HG02840 (cell line): ENCODE data around the gene HYAL3.

Experiments used
- ATAC-seq: cut with Tn5 transposase; IDR thresholded peaks from one replicate; pipeline ENCODE4 v1.9.1; 2021; ENCODE audit warnings: mild to moderate bottlenecking, moderate library complexity, moderate number of reproducible peaks; ENCODE audit not compliant: unreplicated experiment, low FRiP score

The HYAL3 gene

DNA sequence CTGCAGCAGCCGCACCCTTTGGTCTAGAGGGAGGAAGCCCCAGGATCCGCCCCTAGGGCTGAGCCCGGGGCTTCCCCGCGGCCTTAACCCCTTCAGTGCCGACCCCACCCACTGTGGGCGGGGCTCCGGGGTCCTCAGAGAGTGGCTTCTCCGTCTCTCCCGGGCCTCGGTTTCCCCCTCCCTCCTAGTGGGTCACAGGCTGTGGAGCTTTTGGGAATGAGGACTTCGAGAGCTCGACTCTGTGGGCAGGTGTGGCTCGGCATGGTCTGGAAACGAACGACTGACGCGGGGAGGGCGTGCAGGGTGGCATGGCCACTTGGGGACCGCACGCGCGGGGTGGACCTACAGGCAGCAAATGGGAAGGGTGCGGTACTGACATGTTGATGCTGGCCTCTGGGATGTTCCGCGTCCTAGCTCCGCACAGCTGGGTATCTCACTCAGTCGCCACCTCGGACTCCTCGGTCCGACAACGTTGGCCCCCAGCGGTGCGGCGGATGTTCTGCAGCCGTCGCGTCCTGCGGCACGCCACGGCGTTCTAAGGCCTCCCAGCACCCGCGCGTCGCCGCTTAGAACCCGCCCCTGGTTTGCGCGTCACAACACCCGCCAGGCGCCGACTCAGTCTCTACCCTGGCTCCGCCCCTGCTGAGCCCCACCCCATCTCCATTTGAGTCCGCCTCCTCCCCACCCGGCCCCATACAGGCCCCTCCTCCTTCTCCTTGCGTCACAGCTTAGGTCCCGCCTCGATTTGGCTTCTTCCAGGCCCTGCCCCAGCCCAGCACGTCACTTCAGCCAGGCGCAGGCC lies at the start of gene HYAL3, which contains the start of gene NAA80:
Gene HYAL3 (minus strand): TSS at position 570 of the 802 bp plus-strand sequence. CDS start 3,803 bp downstream, outside the sequence.
Gene NAA80 (minus strand): TSS at position 570 of the 802 bp plus-strand sequence. CDS start 1,942 bp downstream, outside the sequence.
- peak; percentile 85 for ATAC-seq

DNA sequence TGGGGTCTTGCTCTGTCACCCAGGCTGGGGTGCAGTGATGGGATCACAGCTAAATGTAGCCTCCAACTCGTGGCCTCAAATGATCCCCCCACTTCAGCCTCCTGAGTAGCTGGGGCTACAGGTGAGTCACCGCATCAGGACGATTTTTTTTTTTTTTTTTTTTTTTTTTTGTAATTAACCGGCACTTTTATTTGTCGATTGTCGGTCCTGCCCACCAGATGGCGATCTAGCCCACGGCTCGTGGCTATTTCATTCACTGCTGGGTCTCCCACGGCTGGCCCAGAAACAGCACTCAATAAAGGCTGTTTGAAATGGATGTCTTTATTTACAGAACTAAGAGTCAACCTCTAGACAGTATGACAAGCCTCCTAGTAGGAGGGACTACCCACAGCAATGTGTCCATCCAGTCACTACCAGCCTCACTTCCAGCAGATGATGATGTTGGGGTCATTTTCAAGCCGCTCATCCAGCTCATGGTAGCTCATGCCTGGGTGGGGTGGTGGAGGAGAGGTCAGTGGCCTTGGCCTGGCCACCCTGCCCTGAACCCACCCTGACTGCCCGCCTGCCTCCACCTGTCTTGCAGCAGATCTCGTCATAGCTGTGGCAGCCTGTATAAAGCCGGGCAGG lies 48.1 kb upstream of the HYAL3 start:
- ATAC-seq, result no peak

DNA sequence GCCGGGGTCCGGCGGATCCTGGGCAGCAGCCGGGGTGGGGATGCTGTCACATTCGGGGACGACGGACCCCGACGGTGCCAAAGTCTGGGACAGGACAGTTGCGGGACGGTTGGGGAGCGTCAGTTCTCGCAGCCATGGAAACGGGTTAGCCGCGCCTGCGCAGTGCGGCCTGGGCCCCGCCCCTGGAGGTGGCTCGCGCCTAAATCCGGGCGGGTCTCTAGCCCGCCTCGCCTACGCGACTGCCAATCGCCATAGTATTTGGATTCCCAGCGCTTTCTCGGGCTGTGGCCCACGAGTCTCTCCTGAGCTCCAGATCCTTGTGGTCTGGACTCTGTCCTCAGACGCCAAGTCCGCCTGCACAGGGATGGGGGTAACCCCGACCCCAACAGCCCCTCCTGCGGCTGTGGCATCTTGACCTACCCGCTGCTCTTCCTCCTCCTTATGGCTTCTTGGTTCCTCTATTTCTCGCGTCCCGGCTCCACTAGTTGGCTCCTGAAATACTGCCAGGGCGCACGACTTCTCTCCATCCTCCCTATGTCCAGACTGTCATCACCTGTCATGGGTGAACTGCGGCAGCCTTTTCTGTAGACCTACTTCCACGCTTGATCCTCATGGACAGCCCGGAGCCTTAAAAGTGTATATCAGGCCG lies 46.5 kb upstream of the HYAL3 start, which contains the start of gene ZMYND10:
Gene ZMYND10 (minus strand): TSS at position 147 of the 649 bp plus-strand sequence. CDS start 153 bp downstream, outside the sequence.
- ATAC-seq, result no peak

DNA sequence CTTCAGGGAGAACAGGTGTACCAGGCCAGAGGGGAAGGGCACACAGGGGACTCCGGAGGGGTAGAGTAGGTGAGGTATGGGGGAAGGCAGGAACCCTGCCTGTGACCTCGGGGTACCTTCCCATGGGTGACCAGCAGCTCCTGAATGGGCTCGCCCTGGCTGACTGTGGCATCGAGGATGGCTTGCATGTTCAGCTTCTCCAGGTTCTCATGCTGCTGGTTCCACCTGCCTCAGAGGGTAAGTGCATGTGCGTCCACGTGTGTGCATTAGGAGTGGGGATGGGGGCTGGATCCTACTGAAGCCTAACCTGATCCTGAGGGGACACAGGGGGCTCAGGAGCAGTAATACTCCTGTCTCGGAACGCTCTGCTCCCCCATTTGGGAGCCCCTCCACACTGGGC lies 45.8 kb upstream of the HYAL3 start:
- no peak for ATAC-seq

GRCh38 chr3:50342813-50343633 lies 43.8 kb upstream of the HYAL3 start:
- no peak for ATAC-seq

DNA sequence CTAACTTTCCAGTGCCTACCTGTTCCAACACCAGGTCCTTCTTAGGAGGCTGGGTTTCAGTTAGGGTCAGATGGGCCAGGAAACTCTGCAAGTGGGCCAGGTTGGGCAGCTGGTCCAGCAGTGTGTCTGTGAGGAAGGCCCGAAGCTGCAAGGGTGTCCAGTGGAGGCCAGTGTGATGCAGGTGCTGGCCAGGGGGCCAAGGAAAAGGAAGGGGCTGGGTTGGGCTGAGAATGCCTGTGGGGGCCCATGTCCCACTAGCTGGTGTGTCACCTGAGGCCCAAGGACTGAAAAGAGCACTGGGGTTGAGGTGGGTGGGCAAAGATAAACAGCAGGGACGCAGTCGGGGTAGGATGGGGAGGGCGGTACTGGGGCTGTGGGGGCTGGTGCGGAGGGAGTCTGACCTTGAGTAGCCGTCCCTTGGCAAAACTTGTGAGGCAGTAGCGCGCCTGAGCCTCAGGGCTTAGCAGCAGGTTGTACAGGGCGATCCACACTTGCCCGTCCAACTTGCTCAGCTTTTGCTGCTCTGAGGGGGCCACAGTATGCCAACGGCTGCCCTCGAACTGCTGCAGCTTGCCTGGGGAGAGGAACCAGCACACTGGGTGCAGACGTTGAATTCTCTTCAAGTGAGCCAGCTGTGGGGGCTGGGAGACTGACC lies 42.9 kb upstream of the HYAL3 start:
- ATAC-seq, result no peak

- ATAC-seq, result no peak
Measured at GRCh38 chr3:50341537-50341936, 42.3 kb upstream of the HYAL3 start.

GRCh38 chr3:50340448-50341329 lies 41.5 kb upstream of the HYAL3 start, which contains the start of gene RASSF1:
RASSF1 (minus strand) TSS chr3:50340836; CDS start chr3:50340805, 31 bp downstream.
- no peak for ATAC-seq

GRCh38 chr3:50340147-50340447 lies 40.9 kb upstream of the HYAL3 start:
- ATAC-seq, result no peak

DNA sequence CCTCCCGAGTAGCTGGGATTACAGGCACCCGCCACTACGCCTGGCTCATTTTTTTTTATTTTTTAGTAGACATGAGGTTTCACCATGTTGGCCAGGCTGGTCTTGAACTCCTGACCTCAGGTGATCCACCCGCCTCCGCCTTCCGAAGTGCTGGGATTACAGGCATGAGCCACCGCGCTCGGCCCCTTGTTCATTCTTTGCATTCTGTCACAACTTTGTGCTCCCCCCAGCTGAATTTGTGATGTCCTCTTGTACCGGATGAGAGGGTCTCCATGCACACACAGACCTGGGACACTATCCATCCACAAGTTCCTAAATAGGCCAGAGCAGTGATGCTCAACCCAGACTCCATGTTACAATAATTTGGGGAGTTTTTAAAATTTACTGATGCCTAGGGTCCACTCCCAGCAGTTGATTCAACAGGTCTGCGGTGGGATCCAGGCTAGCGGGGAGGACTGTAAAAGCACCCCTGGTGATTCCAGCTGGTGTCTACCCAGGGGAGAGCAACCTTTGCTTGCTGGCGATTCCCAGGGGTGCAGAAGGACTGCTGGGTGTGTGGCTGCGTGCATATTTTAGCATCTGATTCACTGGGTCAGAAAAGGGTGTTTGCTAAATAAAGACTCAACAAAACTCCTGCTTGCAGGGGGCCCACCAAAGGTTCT lies 40.4 kb upstream of the HYAL3 start:
- no peak for ATAC-seq

DNA sequence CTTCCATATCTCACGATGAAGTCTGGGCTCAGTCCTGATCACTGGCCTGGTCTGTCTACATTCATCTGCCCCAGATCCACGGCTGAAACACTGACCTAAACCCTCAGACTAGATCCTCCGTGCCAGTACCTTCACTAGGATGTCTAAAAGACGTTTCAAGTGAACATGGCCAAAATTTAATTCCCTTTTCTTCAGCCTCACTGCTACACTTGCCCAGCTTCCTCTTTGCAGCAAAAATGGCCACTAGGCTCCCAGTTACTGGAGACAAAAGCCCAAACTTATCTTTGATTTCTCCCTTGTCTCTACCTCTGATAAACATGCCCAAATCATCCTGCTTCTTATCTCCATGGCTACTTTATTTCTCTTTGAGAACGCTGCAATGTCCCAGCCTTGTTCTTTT lies 39.8 kb upstream of the HYAL3 start:
- no peak for ATAC-seq

GRCh38 chr3:50337175-50337861 lies 38.1 kb upstream of the HYAL3 start:
- ATAC-seq, result peak; percentile 85

GRCh38 chr3:50336452-50337174 lies 37.4 kb upstream of the HYAL3 start:
- peak; percentile 36 for ATAC-seq

GRCh38 chr3:50334339-50335075 lies 35.3 kb upstream of the HYAL3 start:
- no peak for ATAC-seq

DNA sequence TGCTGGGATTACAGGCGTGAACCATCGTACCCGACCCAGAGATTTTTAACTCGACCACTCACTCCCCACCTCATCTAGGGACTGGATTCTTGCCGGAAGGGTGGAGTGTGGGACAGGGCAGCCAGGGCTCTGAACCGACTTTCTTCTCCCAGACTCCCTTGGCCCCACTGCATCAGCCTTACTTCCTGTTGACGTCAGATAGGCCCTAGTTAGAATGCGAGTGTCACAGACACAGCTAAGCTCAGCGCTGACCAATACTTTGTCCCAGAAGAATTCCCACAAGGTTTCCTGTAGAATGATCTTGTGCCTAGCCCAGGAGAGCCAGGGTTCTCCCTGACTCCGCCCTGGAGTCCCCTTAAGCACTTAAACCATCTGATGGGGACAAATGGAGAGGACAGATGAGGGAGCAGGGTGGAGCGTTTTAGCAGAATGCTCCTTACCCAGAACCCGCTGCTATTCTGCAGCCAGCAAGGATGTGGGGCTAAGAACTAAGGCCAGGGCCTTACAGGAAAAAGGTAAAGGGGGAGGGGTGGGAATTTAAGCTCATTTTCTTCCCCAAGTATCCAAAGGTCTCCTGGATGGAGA lies 34.6 kb upstream of the HYAL3 start:
- ATAC-seq, result no peak

- no peak for ATAC-seq
Measured at GRCh38 chr3:50331364-50331907, 32.2 kb upstream of the HYAL3 start.
